GM20000 (cell line): ENCODE measurements around the gene FYN.

Experiments
- DNase-seq: peaks from one replicate; pipeline ENCODE4 v3.0.0; 2012; ENCODE audit warnings: low spot score
- TF ChIP-seq, protein P1 (sequence below): IDR thresholded peaks from 2 replicates; pipeline ENCODE4 v1.5.1; 2012; ENCODE audit warnings: mild to moderate bottlenecking, control low read depth; ENCODE audit errors: extremely low read depth, missing control alignments

Gene FYN

DNA sequence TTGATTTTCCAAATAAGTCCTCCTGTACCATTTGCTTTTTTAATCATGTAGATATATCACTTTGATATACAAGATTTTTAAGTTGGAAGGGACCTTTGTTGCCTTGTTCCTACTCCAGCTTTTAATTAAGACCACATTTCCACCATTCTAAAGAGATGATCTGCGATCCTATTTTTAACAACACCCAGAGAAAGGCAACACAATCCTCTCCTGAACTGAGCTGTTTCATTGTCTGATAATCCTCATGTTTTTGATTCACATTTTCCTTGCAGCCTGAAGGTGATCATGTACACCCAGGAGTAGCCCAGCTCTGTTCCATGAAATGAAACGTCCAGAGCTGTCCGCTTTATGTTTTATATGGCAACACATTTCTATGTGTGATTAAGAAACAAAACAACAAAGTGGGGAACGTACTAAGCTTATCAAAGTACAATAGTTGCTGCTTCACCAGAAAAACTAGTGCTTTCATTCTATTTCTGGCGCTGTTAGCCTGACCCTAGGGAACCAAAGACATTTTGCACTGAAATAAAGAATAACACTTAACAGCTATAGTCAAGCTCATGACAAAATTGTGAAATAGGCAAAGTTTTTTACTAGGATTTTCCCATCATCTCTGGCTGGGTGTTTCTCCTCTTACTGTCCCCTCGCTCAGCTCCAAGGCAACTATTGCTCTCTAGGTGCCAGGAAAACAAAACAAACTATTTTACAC is 245.0 kb downstream of the FYN start:
- DNase-seq, result no peak
- TF ChIP-seq, protein P1, sequence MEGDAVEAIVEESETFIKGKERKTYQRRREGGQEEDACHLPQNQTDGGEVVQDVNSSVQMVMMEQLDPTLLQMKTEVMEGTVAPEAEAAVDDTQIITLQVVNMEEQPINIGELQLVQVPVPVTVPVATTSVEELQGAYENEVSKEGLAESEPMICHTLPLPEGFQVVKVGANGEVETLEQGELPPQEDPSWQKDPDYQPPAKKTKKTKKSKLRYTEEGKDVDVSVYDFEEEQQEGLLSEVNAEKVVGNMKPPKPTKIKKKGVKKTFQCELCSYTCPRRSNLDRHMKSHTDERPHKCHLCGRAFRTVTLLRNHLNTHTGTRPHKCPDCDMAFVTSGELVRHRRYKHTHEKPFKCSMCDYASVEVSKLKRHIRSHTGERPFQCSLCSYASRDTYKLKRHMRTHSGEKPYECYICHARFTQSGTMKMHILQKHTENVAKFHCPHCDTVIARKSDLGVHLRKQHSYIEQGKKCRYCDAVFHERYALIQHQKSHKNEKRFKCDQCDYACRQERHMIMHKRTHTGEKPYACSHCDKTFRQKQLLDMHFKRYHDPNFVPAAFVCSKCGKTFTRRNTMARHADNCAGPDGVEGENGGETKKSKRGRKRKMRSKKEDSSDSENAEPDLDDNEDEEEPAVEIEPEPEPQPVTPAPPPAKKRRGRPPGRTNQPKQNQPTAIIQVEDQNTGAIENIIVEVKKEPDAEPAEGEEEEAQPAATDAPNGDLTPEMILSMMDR, result no peak

GRCh38 chr6:111626441-111626840 is 246.8 kb downstream of the FYN start:
- no peak for DNase-seq
- TF ChIP-seq, protein P1, result no peak

DNA sequence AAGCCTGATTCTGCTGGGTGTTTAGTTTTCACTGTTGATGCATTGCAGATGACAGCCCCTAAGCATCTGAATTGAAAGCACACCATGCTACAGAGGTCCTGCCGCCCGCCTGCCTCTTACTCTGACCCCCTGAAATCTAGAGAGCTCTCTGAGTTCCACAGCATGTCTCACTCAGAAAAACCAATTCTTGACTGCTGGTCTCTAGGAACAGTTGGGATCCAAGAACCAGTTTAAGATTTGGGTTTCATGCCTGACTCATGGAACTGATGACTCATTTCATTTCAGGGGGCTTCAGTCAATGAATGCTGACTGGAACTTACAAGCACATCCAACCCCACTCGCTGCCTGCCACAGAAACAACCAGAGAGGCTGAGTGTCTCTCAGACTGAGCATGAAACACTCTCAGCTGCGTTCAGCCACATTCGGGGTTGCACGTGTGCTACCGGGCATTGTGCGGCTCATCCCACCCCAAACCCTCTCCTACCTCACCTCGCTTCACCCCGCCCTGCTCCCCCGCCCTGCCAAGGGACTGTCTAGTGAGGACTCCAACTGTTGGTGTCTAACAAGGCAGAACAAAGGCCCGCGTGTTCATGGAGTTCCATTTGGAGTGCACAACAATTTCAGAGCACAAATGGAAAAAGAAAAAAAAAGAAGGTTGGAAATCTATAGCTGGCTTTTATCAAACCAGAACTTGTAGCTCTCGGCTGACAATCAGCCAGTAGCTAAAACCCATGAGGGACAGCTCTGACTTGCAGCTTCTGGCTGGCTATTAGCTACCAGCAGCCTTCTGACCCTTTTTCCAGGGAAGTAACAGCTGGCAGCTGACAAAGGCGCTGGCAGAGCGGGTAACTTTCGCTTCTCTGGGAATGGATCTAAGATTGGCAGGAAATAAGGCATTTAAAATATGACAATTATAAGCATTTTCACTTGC is 247.5 kb downstream of the FYN start:
- DNase-seq, result no peak

GRCh38 chr6:111625099-111625416 is 248.2 kb downstream of the FYN start:
- DNase-seq, result no peak
- TF ChIP-seq, protein P1, result no peak

More for the DNA sequence above, 247.5 kb downstream of the FYN start:
- TF ChIP-seq, protein P1, result no peak

GRCh38 chr6:111624401-111625098 is 248.7 kb downstream of the FYN start:
- no peak for DNase-seq
- TF ChIP-seq, protein P1, result no peak

DNA sequence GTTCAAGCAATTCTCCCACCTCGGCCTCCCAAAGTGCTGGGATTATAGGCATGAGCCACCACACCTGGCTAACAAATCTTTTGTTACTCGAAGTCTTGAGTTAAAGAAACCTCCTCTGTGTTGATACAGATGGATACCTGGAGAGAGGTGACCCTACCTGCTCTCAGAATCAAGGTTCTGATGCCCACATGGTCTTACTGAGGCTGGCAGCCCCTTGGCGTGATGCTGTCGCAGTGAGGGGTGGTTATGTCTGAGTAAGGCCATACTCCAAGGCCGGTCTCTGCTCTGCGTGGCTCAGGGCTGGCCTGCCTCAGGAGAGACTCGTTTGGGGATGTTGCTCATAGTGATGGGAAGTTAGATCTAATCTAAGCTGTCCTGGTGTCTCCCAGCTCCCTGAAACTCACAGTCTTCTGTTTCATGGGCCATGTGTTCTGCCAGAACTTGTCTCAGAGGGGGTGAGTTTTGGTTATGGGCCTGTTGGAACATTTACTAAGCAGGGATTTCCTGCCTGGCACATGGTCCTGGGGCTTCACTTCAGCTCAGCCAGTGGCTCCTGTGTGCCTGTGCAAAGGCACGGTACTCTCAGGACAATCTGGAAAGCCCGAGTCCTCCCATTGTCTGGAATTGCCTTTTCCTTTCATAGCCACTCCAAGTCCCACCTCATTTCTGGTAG is 250.1 kb downstream of the FYN start:
- no peak for DNase-seq
- TF ChIP-seq, protein P1, result no peak
